ENCODE data around the gene TRIM63. TPM values are rescaled to one million over a fixed set of nuclear protein-coding genes. Genes with fewer than 3 reads are reported as not detected.

The TRIM63 gene
- total and polyA plus RNA-seq, 9 of the 15 experiments (the other 6 are each of a cell fraction or from before 2014, with no cell fraction given), result 0.08 to 0.57 (median 0.36) TPM

DNA sequence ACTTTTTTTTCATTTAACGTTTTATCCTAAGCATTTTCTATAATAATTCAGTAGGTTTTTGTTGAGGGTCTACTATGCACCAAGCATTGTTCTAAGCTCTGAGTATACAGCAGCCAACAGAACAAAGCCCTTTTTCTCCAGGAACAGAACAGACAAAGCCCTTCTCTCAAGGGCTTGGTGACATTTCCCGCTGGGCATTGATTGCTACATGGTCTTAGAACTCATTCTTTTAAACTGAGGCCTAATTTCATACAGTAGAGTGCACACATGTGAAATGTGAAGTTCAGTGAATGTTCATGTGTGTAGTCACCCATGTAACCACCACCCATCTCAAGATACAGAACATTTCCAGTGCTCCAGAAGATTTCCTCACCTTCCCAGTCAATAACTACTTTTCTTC is 29.0 kb upstream of the TRIM63 start:
- in situ Hi-C loops (cut with MboI), result no loop called here
- Histone ChIP-seq H3K9me1 (ENCODE audit: control insufficient read depth, insufficient read depth, low read length) (no peaks in the 10 kb centered on the region), H4K20me1 (replicated peaks; ENCODE audit: control insufficient read depth, insufficient read depth, low read length) (no peaks in the 10 kb centered on the region), H2AFZ (ENCODE audit: low read depth, low read length) (peak overlapping the region; percentile 49), H3K27ac (ENCODE audit: extremely low read depth, low read depth, low read length) (no peak overlapping the region), H3K79me2 (ENCODE audit: control insufficient read depth, insufficient read depth, low read length) (no peaks in the 10 kb centered on the region), H3K9me3 (replicated peaks; ENCODE audit: control insufficient read depth, insufficient read depth, low read depth, low read length) (no peaks in the 10 kb centered on the region), H3K4me1 (replicated peaks in 1 of 2; ENCODE audit: control insufficient read depth in 2 of 2, insufficient read depth in 2 of 2, low read length in 2 of 2) (peaks cover 15 to 44% of the 10 kb centered on the region in 2 experiments), H3K36me3 (ENCODE audit: control insufficient read depth, insufficient read depth, low read length) (no peaks in the 10 kb centered on the region), H3K27me3 (ENCODE audit: control insufficient read depth in 2 of 2, insufficient read depth in 2 of 2, low read length in 2 of 2) (no peaks in the 10 kb centered on the region), H3K4me3 (no peak overlapping the region), H3K9ac (ENCODE audit: insufficient read depth in 1 of 2, low read depth in 2 of 2, low read length in 2 of 2) (no peak overlapping the region), H3K4me2 (ENCODE audit: insufficient read depth, low read length) (no peak overlapping the region)
- no peak for FAIRE-seq
- intact Hi-C loops (cut with micrococcal nuclease), result loop anchor here (2.0 kb wide), 1 partner anchor 26 kb away; no protein-coding TSS in a partner anchor
- 66% methylated on average over 2 of the region's 2 CpGs for WGBS (ENCODE audit: insufficient coverage, low coverage, missing lambda C conversion rate)
- no TSS peak for BruUV-seq (replicated peaks)
- no peak for DNase-seq (ENCODE audit: extremely low read depth in 1 of 4, low spot score in 3 of 4)
- ChIA-PET POLR2A (interaction anchor here (1.7 kb wide), 1 partner anchor 26 kb away, joined by 6 read pairs; no protein-coding TSS in a partner anchor), CTCF (ENCODE audit: low intra/inter-chr PET ratio) (no interaction called here)
- no peak for ATAC-seq
- TF ChIP-seq SMARCE1 (IDR thresholded peaks at IDR 0.05) (no peak), CSDE1 (IDR thresholded peaks at IDR 0.05) (no peak), ZNF232 (CRISPR knock-in tag; IDR thresholded peaks at IDR 0.05) (no peak), GABPB2 (CRISPR knock-in tag; conservative IDR thresholded peaks at IDR 0.05) (no peak), CEBPB (tag; IDR thresholded peaks at IDR 0.05) (no peak), IRF2 (CRISPR knock-in tag; IDR thresholded peaks at IDR 0.05) (no peak), DNMT1 (IDR thresholded peaks at IDR 0.05) (no peak), MCM5 (IDR thresholded peaks at IDR 0.05; ENCODE audit: low read depth) (no peak)
- TF ChIP-seq, protein P1, sequence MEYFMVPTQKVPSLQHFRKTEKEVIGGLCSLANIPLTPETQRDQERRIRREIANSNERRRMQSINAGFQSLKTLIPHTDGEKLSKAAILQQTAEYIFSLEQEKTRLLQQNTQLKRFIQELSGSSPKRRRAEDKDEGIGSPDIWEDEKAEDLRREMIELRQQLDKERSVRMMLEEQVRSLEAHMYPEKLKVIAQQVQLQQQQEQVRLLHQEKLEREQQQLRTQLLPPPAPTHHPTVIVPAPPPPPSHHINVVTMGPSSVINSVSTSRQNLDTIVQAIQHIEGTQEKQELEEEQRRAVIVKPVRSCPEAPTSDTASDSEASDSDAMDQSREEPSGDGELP (CRISPR knock-in tag; IDR thresholded peaks at IDR 0.05; ENCODE audit: borderline replicate concordance), result no peak
- TF ChIP-seq, protein P2, sequence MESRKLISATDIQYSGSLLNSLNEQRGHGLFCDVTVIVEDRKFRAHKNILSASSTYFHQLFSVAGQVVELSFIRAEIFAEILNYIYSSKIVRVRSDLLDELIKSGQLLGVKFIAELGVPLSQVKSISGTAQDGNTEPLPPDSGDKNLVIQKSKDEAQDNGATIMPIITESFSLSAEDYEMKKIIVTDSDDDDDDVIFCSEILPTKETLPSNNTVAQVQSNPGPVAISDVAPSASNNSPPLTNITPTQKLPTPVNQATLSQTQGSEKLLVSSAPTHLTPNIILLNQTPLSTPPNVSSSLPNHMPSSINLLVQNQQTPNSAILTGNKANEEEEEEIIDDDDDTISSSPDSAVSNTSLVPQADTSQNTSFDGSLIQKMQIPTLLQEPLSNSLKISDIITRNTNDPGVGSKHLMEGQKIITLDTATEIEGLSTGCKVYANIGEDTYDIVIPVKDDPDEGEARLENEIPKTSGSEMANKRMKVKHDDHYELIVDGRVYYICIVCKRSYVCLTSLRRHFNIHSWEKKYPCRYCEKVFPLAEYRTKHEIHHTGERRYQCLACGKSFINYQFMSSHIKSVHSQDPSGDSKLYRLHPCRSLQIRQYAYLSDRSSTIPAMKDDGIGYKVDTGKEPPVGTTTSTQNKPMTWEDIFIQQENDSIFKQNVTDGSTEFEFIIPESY (CRISPR knock-in tag; IDR thresholded peaks at IDR 0.05), result no peak
- TF ChIP-seq, protein P3, sequence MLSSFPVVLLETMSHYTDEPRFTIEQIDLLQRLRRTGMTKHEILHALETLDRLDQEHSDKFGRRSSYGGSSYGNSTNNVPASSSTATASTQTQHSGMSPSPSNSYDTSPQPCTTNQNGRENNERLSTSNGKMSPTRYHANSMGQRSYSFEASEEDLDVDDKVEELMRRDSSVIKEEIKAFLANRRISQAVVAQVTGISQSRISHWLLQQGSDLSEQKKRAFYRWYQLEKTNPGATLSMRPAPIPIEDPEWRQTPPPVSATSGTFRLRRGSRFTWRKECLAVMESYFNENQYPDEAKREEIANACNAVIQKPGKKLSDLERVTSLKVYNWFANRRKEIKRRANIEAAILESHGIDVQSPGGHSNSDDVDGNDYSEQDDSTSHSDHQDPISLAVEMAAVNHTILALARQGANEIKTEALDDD (IDR thresholded peaks at IDR 0.05), result no peak
- TF ChIP-seq, protein P4, sequence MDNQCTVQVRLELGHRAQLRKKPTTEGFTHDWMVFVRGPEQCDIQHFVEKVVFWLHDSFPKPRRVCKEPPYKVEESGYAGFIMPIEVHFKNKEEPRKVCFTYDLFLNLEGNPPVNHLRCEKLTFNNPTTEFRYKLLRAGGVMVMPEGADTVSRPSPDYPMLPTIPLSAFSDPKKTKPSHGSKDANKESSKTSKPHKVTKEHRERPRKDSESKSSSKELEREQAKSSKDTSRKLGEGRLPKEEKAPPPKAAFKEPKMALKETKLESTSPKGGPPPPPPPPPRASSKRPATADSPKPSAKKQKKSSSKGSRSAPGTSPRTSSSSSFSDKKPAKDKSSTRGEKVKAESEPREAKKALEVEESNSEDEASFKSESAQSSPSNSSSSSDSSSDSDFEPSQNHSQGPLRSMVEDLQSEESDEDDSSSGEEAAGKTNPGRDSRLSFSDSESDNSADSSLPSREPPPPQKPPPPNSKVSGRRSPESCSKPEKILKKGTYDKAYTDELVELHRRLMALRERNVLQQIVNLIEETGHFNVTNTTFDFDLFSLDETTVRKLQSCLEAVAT (IDR thresholded peaks at IDR 0.05), result no peak
- TF ChIP-seq, protein P5, sequence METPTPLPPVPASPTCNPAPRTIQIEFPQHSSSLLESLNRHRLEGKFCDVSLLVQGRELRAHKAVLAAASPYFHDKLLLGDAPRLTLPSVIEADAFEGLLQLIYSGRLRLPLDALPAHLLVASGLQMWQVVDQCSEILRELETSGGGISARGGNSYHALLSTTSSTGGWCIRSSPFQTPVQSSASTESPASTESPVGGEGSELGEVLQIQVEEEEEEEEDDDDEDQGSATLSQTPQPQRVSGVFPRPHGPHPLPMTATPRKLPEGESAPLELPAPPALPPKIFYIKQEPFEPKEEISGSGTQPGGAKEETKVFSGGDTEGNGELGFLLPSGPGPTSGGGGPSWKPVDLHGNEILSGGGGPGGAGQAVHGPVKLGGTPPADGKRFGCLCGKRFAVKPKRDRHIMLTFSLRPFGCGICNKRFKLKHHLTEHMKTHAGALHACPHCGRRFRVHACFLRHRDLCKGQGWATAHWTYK (CRISPR knock-in tag; IDR thresholded peaks at IDR 0.05), result no peak
- TF ChIP-seq, protein P6, sequence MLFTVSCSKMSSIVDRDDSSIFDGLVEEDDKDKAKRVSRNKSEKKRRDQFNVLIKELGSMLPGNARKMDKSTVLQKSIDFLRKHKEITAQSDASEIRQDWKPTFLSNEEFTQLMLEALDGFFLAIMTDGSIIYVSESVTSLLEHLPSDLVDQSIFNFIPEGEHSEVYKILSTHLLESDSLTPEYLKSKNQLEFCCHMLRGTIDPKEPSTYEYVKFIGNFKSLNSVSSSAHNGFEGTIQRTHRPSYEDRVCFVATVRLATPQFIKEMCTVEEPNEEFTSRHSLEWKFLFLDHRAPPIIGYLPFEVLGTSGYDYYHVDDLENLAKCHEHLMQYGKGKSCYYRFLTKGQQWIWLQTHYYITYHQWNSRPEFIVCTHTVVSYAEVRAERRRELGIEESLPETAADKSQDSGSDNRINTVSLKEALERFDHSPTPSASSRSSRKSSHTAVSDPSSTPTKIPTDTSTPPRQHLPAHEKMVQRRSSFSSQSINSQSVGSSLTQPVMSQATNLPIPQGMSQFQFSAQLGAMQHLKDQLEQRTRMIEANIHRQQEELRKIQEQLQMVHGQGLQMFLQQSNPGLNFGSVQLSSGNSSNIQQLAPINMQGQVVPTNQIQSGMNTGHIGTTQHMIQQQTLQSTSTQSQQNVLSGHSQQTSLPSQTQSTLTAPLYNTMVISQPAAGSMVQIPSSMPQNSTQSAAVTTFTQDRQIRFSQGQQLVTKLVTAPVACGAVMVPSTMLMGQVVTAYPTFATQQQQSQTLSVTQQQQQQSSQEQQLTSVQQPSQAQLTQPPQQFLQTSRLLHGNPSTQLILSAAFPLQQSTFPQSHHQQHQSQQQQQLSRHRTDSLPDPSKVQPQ (CRISPR knock-in tag; IDR thresholded peaks at IDR 0.05; ENCODE audit: borderline replicate concordance), result no peak
